Right cardiac atrium (tissue), 5 donors: ENCODE results near the gene ADRA1B. TPM values are rescaled to one million over a fixed set of nuclear protein-coding genes. Genes with fewer than 3 reads are reported as not detected.

Source experiments
- ATAC-seq, 2 donors: fragments of 200-7000 bp; cut with Tn5 transposase; one replicate each; pipeline versions ENCODE4 v1.8.0 to v1.9.1; 2020; ENCODE audit warnings: moderate library complexity in 2 of 2, mild to moderate bottlenecking in 1 of 2
- DNase-seq, 3 donors: peaks; one replicate each; pipeline ENCODE4 v3.0.0-alpha.2; 2020
- H3K27ac ChIP-seq: one replicate; pipeline ENCODE4 v1.5.1; 2013; ENCODE audit warnings: mild to moderate bottlenecking, low read length, control low read depth, moderate library complexity
- H3K27me3 ChIP-seq: one replicate; pipeline ENCODE4 v1.6.1; 2013; ENCODE audit not compliant: control insufficient read depth, insufficient read depth
- H3K4me1 ChIP-seq: one replicate; pipeline ENCODE4 v1.6.1; 2013; ENCODE audit warnings: low read length; ENCODE audit not compliant: control insufficient read depth, insufficient read depth
- H3K4me3 ChIP-seq: one replicate; pipeline ENCODE4 v1.5.1; 2013; ENCODE audit warnings: low read length, control low read depth
- H3K9me3 ChIP-seq: one replicate; pipeline ENCODE4 v1.6.1; 2013; ENCODE audit warnings: low read length; ENCODE audit not compliant: control insufficient read depth
- WGBS: extraction: QIAGEN DNeasy Blood & Tissue Kit; methylation state at CpG from one replicate; pipeline ENCODE4 v1.1.7; 2013; 5-methylcytosine and 5-hydroxymethylcytosine counted together
- intact Hi-C, 4 donors: fragments of 100-400 bp; cut with DNase I; formaldehyde crosslinking; loops; one replicate each; pipeline versions ENCODE4 v1.11.0 to v1.14.0; 2022 to 2023
- polyA plus RNA-seq: library from polyadenylated mRNA; stranded (reverse); fragments of 200-250 nt; gene quantifications from one replicate; pipeline ENCODE4 v1.2.3, GENCODE V29; 2013
- total RNA-seq, 4 donors: library from RNA; stranded (reverse); fragmentation: NEBNext Ultra II Directional; extraction: Animal tissue kit (Norgen Biotek cat#: 25700); gene quantifications; one replicate each; pipeline ENCODE4 v1.2.1, GENCODE V29; 2021
- donor health status: healthy with polysubstance abuse.
- donor health status: DM: no; HTN: yes; CAD: no.
- donor health status: DM: no; HTN: no; CAD: no.
- donor health status: DM: no; HTN: yes; CAD: no; lungs with severe emphysema.
- donor health status: DM: yes; HTN: yes; CAD: no.

The ADRA1B gene
- total and polyA plus RNA-seq, 5 donors = 1.3 to 3.6 (median 2.4) TPM

GRCh38 chr5:159886296-159886695 is 30.0 kb upstream of the ADRA1B start:
- no peak for DNase-seq
- Histone ChIP-seq H3K9me3 (no peaks in the 10 kb centered on the region), H3K4me1 (no peaks in the 10 kb centered on the region), H3K27ac (no peak overlapping the region), H3K4me3 (no peak overlapping the region), H3K27me3 (no peaks in the 10 kb centered on the region)
- no peak for ATAC-seq
- intact Hi-C loops = no loop called here
- 93% methylated on average over 1 of the region's 1 CpG for WGBS

DNA sequence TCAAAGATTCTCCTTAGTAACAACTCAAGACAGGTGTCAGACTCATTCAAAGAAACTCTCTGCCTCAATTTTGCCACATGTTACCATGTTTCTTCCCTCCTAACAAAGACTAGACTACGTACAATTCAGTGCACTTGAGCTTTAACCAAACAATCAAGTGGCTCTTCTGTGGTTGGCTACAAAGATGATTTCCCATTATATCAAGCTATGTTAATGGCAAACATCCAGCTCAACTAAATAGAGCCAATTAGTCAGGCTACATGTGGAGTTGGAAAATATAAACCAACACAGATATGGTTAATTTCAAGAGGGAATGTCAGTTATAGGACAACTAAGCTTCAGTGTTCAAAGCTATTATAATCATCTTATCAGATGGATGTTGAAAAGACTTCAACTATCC is 29.2 kb upstream of the ADRA1B start:
- DNase-seq (no peak), ATAC-seq (no peak)
- Histone ChIP-seq H3K4me3 (no peak overlapping the region), H3K27ac (no peak overlapping the region), H3K27me3 (no peaks in the 10 kb centered on the region), H3K9me3 (no peaks in the 10 kb centered on the region), H3K4me1 (no peaks in the 10 kb centered on the region)
- intact Hi-C loops = no loop called here
- WGBS = 48% methylated on average over 1 of the region's 1 CpG

DNA sequence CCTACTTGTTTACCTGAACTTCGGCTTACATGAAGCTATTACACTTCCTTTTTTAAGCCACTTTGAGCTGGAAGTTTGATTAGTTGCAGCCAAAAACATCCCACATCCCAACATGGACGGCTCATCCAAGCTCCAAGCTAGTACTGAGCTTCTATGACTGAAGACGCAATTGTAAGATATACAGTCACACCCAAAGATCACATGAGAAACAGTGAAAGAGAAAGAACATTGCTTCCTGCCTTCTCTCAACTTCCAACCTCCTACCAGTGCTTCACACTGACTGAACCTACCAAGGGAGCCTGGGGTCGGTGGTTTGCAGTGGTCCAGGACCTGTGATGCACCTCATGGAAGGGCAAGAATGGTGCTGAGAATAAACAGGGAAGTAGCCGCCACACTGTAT is 27.4 kb upstream of the ADRA1B start:
- no peak for DNase-seq
- 86% methylated on average over 5 of the region's 5 CpGs for WGBS
- no peak for ATAC-seq
- intact Hi-C loops = no loop called here
- Histone ChIP-seq H3K9me3 (no peaks in the 10 kb centered on the region), H3K4me1 (no peaks in the 10 kb centered on the region), H3K27ac (no peak overlapping the region), H3K4me3 (no peak overlapping the region), H3K27me3 (no peaks in the 10 kb centered on the region)

GRCh38 chr5:159890141-159890540 is 26.1 kb upstream of the ADRA1B start:
- no peak overlapping the region for H3K27ac ChIP-seq
- ATAC-seq (no peak), DNase-seq (no peak)
- no peaks in the 10 kb centered on the region for H3K27me3 ChIP-seq
- 34% methylated on average over 1 of the region's 1 CpG for WGBS
- intact Hi-C loops = no loop called here
- H3K4me1 ChIP-seq = no peaks in the 10 kb centered on the region
- H3K9me3 ChIP-seq = no peaks in the 10 kb centered on the region
- no peak overlapping the region for H3K4me3 ChIP-seq

GRCh38 chr5:159891371-159891770 is 24.9 kb upstream of the ADRA1B start:
- WGBS = 87% methylated on average over 5 of the region's 5 CpGs

DNA sequence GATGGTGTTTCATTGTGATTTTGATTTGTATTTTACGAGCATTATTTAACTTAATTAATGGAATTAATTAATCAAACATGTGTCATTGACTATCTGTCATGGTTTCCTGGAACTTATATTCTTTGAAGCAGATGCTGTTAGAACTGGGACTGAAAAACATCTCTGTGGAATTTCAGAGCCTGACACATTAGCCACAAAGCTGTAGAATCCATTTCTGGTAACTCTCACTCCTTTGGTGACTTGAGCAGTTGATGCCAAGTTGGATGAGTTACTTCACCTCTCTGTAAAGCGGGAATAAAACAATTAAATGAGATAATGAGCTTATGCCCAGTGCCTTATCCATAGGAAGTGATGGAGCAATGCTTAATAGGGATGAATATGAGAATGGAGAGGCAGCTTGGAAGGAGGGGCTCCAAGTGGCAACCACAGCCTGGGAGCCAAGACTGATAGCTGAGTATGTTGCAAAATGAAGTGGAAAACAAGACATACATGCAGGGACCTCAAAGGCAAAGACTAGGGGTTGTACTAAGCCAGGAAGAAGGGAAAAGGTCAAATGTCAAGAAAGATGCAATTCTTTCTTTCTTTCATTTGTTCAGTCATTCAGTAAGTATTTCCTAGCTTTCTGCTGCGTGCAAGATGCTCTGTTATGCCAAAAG is 23.1 kb upstream of the ADRA1B start:
- 90% methylated on average over 3 of the region's 3 CpGs for WGBS
- intact Hi-C loops = no loop called here
- H3K27me3 ChIP-seq = no peaks in the 10 kb centered on the region
- ATAC-seq = no peak
- no peak overlapping the region for H3K27ac ChIP-seq
- no peak overlapping the region for H3K4me3 ChIP-seq
- H3K9me3 ChIP-seq = no peaks in the 10 kb centered on the region
- DNase-seq = no peak
- H3K4me1 ChIP-seq = no peaks in the 10 kb centered on the region

More at GRCh38 chr5:159891371-159891770, 24.9 kb upstream of the ADRA1B start:
- no peaks in the 10 kb centered on the region for H3K27me3 ChIP-seq
- ATAC-seq (no peak), DNase-seq (no peak)
- H3K4me3 ChIP-seq = no peak overlapping the region
- H3K4me1 ChIP-seq = no peaks in the 10 kb centered on the region
- intact Hi-C loops = no loop called here
- no peaks in the 10 kb centered on the region for H3K9me3 ChIP-seq
- no peak overlapping the region for H3K27ac ChIP-seq

- intact Hi-C loops = no loop called here
- Histone ChIP-seq H3K9me3 (no peaks in the 10 kb centered on the region), H3K27ac (no peak overlapping the region), H3K4me3 (no peak overlapping the region), H3K4me1 (no peaks in the 10 kb centered on the region), H3K27me3 (no peaks in the 10 kb centered on the region)
- whole genome bisulfite sequencing = 71% methylated on average over 7 of the region's 7 CpGs
- no peak for DNase-seq
- no peak for ATAC-seq
These were observed 22.0 kb upstream of the ADRA1B start for GRCh38 chr5:159894149-159894720.

- H3K27me3 ChIP-seq = no peaks in the 10 kb centered on the region
- ATAC-seq (peak; percentile 59 to 65), DNase-seq (peak in 2 of 3 donors; percentile 35 to 69)
- no peak overlapping the region for H3K4me3 ChIP-seq
- H3K27ac ChIP-seq = peak overlapping the region; percentile 24
- 64% methylated on average over 6 of the region's 6 CpGs for WGBS
- H3K4me1 ChIP-seq = no peaks in the 10 kb centered on the region
- H3K9me3 ChIP-seq = no peaks in the 10 kb centered on the region
- intact Hi-C loops = no loop called here
These were observed 18.4 kb upstream of the ADRA1B start for GRCh38 chr5:159897786-159898393.

DNA sequence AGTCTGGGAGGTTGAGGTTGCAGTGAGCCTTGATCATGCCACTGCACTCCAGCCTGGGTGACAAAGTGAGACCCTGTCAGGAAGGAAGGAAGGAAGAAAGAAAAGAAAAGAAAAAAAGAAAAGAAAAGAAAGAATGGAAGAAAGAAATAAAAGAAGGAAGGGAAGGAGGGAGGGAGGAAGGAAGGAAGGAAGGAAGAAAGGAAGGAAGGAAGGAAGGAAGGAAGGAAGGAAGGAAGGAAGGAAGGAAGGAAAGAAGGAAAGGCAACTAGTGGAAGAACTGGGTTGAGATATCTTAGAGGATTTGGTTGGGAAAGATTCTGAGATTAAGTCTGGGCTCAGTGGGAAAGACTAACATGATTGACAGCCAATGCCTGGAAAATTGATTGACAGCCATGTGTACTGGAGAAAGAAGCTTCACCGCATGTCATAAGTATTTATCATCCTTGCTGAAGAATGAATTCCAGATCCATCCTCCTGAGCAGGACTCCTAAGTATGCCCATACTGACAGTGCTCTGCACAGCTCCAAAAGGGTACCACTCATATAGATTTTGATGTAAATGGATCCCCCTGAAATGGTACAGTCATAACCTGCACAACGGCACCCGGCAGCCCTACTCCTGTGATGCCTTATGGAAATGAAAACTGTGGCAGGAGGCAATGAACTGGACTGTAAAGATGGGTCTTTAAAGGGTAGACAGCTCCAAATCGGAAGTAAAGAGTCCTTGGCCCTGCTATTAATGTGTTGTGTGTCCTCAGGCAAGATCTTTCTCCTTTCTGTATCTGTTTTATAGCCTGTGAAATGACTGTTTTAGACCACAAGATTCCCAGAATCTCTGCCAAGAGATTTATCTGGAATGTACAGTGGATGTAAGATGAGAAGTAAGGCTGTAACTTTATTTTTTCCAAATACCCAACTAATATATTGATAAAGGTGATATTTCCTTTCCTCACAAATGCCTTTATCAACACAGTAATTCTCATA is 16.9 kb upstream of the ADRA1B start:
- DNase-seq = no peak
- Histone ChIP-seq H3K27ac (no peak overlapping the region), H3K4me1 (no peaks in the 10 kb centered on the region), H3K4me3 (no peak overlapping the region), H3K9me3 (no peaks in the 10 kb centered on the region), H3K27me3 (no peaks in the 10 kb centered on the region)
- intact Hi-C loops = no loop called here
- WGBS = 84% methylated on average over 4 of the region's 4 CpGs
- ATAC-seq = no peak

DNA sequence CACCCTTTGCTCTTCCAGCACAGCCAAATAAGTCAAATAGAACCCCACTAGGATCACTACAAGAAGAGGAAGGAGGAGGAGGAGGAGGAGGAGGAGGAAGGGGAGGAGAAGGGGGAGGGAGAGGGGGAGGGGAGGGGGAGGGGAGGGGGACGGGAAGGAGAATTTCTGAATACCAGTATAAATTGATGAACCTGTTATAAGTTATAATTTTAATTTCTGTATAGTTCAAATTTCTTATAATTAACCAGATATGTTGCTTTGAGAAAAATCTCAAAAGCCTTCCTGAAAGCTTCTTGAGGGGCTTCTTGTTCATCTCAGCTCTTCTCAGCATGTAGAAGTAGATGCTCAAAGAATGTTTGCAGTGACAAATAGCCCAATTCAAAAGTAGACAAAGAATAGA is 15.0 kb upstream of the ADRA1B start:
- Histone ChIP-seq H3K4me1 (no peaks in the 10 kb centered on the region), H3K9me3 (no peaks in the 10 kb centered on the region), H3K4me3 (no peak overlapping the region), H3K27me3 (no peaks in the 10 kb centered on the region), H3K27ac (no peak overlapping the region)
- ATAC-seq (no peak), DNase-seq (no peak)
- whole genome bisulfite sequencing = 74% methylated on average over 1 of the region's 1 CpG
- intact Hi-C loops = no loop called here

DNA sequence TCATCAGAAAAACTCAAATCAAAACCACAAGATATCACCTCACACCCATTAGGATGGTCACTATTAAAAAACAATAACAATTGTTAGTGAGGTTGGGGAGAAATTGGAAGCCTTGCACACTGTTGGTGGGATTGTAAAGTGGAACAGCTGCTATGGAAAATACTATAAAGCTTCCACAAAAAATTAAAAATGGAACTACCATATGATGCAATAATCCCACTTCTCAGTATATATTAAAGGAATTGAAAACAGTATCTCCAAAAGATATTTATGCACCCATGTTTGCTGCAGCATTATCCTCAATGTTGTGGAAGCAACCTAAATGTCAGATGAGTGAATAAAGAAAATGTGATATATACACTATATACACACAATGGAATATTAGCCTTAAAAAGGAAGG is 14.5 kb upstream of the ADRA1B start:
- H3K9me3 ChIP-seq = no peaks in the 10 kb centered on the region
- H3K27ac ChIP-seq = no peak overlapping the region
- H3K4me1 ChIP-seq = no peaks in the 10 kb centered on the region
- no peaks in the 10 kb centered on the region for H3K27me3 ChIP-seq
- intact Hi-C loops = no loop called here
- DNase-seq (no peak), ATAC-seq (no peak)
- H3K4me3 ChIP-seq = no peak overlapping the region
